ENCODE data around the gene B4GALNT3.

Gene B4GALNT3

GRCh38 chr12:608413-608812 lies 148.7 kb downstream of the B4GALNT3 start:
- TF ChIP-seq, protein P1, sequence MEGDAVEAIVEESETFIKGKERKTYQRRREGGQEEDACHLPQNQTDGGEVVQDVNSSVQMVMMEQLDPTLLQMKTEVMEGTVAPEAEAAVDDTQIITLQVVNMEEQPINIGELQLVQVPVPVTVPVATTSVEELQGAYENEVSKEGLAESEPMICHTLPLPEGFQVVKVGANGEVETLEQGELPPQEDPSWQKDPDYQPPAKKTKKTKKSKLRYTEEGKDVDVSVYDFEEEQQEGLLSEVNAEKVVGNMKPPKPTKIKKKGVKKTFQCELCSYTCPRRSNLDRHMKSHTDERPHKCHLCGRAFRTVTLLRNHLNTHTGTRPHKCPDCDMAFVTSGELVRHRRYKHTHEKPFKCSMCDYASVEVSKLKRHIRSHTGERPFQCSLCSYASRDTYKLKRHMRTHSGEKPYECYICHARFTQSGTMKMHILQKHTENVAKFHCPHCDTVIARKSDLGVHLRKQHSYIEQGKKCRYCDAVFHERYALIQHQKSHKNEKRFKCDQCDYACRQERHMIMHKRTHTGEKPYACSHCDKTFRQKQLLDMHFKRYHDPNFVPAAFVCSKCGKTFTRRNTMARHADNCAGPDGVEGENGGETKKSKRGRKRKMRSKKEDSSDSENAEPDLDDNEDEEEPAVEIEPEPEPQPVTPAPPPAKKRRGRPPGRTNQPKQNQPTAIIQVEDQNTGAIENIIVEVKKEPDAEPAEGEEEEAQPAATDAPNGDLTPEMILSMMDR (IDR thresholded peaks at IDR 0.05; ENCODE audit: low read depth, low read length), result no peak
- H3K4me3 ChIP-seq (replicated peaks in 1 of 2; ENCODE audit: low read depth in 2 of 2, low read length in 2 of 2), result no peak overlapping the region
- no peak for DNase-seq (ENCODE audit: low read depth in 2 of 2)

DNA sequence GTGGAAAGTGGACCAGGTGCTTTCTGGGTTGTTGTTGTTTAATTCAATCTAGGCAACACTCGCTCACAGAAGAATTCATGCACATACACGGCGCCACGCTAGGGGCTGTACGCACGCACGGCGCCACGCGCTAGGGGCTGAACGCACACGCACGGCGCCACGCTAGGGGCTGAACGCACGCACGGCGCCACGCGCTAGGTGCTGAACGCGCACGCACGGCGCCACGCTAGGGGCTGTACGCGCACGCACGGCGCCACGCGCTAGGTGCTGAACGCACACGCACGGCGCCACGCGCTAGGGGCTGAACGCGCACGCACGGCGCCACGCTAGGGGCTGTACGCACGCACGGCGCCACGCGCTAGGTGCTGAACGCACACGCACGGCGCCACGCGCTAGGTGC lies 149.2 kb downstream of the B4GALNT3 start:
- TF ChIP-seq, protein P1 (IDR thresholded peaks at IDR 0.05; ENCODE audit: low read depth, low read length), result no peak
- no peak for DNase-seq (ENCODE audit: low read depth in 2 of 2)
- no peak overlapping the region for H3K4me3 ChIP-seq (replicated peaks in 1 of 2; ENCODE audit: low read depth in 2 of 2, low read length in 2 of 2)

DNA sequence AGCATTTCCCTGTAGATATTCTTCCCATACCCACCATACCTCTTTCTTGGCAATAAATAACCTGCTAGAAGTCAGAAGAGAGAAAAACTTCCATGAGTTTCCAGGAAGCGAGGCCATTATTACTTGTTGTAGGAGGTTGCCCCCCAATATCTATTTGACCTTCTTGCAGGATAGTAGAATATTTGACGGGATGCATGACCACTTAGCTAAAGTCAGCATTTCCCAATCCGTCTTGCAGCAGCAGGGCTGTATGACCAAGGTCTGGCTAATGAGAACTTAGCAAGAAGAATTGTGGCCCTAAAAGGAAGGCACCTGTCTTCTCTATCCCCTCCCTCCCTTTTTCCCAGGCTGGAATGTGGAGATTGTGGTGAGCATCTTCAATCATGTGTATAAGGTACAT lies 152.0 kb downstream of the B4GALNT3 start:
- no peak for DNase-seq (ENCODE audit: low read depth in 2 of 2)
- TF ChIP-seq, protein P1 (IDR thresholded peaks at IDR 0.05; ENCODE audit: low read depth, low read length), result no peak
- no peak overlapping the region for H3K4me3 ChIP-seq (replicated peaks in 1 of 2; ENCODE audit: low read depth in 2 of 2, low read length in 2 of 2)

GRCh38 chr12:612293-612692 lies 152.6 kb downstream of the B4GALNT3 start:
- no peak overlapping the region for H3K4me3 ChIP-seq (replicated peaks in 1 of 2; ENCODE audit: low read depth in 2 of 2, low read length in 2 of 2)
- DNase-seq (ENCODE audit: low read depth in 2 of 2), result no peak
- TF ChIP-seq, protein P1 (IDR thresholded peaks at IDR 0.05; ENCODE audit: low read depth, low read length), result no peak

- TF ChIP-seq, protein P1 (IDR thresholded peaks at IDR 0.05; ENCODE audit: low read depth, low read length), result no peak
- no peak overlapping the region for H3K4me3 ChIP-seq (replicated peaks in 1 of 2; ENCODE audit: low read depth in 2 of 2, low read length in 2 of 2)
- DNase-seq (ENCODE audit: low read depth in 2 of 2), result no peak
Measured at GRCh38 chr12:612886-613285, 153.1 kb downstream of the B4GALNT3 start.
